Ureter (tissue), 1 donor: Measurements from ENCODE around the gene DIP2C. TPM values are rescaled to one million over a fixed set of nuclear protein-coding genes. Genes with fewer than 3 reads are reported as not detected.

Experiments
- DNase-seq: peaks from one replicate; pipeline ENCODE4 v3.0.0-alpha.2; 2020; ENCODE audit warnings: low spot score
- total RNA-seq: library from RNA; stranded (reverse); gene quantifications from one replicate; pipeline ENCODE4 v1.2.4, GENCODE V29; 2023
- donor health status: DM: yes; HTN: yes; CAD: no.

The DIP2C gene
- total RNA-seq, 1 donor from 2014 or later: 26.8 TPM

DNA sequence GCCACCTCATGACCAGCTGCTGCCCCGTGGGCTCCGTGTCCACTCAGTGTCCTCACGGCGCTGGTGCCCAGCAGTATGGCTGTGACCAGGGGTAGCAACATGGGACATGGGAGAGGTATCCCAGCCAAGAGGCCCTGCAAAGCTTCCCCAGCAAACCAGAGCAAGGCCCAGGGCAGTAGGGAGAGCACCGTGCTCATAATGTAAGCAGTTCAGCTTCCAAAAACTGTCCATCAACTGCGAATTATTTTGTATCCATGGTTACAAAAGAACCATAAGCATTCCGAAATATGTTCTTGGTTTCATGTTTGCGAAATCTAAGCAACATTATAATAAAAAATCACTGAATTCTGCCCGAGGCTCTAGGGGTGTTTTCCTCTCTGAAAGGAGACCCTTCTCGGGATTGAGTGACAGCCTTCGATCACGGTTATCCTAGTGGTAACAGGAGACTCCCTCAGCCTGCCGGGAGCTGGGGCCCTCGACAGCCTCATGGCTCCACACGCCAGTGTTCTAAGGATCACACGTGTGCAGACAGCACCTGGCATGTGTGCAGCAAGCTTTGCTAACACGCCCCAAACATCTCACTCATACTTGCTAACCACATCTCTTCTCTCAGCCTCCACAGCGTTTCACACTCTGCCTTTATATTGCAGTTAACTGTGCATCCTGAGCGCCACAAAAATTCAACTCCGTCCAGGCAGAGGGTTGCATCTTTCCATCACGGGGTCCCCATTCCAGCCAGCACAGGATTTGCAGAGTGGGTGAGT, 117.6 kb downstream of the DIP2C start:
- no peak for DNase-seq

GRCh38 chr10:571166-571565, 118.3 kb downstream of the DIP2C start:
- no peak for DNase-seq

GRCh38 chr10:570628-571163, 118.8 kb downstream of the DIP2C start:
- DNase-seq: no peak

DNA sequence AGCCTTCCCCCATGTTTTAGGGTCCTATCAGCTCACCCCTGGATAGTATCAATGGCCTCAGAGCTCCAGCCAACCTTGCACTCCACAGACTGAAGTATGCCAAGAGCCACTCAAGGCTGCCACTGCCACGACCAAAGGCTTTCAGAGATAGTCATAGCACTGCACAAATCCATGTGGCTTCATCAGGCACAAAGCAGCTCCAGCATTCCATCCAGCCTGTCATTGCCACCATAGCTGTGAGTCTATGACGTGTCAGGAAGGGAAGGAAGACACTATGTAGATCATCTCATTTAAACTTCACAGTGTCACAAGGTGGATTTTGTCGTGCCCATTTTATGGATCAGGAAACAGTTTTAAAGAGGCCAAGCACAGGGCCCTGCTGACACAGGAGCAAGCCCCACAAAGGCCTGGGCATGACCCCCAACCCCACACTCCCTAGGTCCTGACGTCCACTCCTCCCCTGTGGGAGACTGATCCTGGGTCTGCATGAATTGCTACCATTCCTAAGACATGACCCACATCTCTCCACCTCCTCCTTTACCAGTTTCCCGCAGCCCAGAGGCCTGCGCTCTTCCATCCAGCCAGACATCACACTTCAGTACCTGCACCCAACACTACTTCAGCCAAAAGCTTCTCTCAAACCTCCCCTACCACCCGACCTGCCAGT, 119.4 kb downstream of the DIP2C start:
- no peak for DNase-seq

GRCh38 chr10:568848-569247, 120.6 kb downstream of the DIP2C start:
- DNase-seq: no peak

DNA sequence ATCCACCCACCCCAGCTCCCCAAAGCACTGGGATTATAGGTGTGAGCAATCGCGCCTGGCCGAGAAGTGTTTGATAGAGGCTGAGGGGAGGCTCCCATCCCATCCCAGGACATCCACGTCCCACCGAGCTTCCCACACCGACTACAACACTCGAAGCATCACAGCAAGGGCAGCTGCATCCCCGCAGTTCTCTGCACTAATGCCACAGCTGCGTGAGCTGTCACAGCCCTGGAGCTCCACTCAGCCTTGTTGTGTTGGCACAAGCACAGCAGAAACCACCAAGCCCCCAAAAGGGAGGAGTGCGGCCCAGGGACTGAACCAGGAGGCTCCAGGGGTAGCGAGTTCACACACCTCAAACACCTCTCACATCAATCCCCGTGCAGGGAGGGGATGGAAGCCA, 121.6 kb downstream of the DIP2C start:
- DNase-seq: no peak

DNA sequence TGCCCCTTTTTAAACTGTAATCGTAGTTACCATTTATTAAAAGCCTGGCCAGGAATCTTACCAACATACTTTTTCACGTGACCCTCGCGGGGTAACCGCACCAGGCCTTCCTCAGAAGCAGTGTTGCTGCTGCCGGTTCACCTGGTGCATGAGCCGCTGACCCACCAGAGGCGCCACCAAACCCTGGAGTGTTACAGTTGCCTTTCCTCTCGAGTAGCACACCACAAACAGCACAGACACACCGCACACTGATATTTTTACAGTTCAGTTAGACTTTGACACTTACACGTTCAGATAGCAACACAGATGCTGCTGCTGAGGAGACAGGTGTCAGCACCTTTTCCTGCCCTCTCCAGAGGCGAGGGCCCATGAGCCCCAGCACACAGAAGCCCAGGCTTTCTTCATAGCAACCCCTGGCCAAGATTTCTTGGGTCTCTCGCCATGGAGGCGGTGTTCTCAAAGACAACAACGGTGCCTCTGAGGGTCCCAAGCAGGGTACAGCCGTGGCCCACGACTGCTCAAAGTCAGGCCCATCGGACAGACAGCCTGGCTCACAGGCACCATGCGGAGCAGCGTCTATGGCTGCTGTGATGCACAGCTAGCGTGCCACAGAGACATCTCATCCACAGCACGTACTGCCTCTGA, 123.1 kb downstream of the DIP2C start:
- DNase-seq: no peak

- DNase-seq: no peak
Observed at GRCh38 chr10:565676-566075, 123.8 kb downstream of the DIP2C start.

GRCh38 chr10:565146-565545, 124.3 kb downstream of the DIP2C start:
- no peak for DNase-seq

DNA sequence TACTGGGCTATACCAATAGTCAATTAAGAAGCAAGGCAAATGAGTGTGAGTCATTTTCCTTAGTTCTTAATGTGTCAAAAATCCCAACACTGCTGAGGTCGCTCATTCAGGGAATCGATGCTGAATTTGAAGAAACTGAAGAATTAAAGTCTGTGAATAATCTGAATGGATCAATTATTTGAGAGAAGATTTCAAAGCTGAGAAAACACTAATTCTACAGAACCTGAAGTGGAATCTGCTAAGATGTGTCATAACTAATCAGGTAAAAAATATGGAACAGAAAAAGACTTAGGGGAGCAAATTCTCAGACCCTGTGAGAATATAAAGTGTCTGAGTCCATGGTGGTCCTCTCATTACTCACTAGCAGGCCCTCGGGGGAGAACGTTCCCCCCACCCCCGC, 125.6 kb downstream of the DIP2C start:
- DNase-seq: no peak

GRCh38 chr10:562142-562541, 127.3 kb downstream of the DIP2C start:
- DNase-seq: no peak

DNA sequence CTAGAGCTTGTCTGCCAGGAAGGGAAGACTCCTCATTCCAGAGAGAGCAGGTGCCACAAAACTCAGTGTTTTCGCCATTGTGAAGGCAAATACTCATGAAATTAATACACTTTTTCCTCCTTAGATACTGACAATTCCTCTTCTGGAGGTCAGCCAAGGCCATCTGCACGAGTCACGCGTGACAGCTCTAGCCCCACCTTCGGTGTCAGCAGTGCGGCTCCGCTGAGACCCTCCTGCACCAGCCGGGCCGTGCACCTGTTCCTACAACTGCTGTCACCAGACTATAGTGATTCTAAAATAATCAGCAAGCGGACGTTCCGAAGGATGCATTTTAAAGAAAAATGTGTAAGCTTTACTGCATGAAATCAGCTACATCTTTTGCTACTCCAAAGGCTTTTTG, 127.7 kb downstream of the DIP2C start:
- no peak for DNase-seq

DNA sequence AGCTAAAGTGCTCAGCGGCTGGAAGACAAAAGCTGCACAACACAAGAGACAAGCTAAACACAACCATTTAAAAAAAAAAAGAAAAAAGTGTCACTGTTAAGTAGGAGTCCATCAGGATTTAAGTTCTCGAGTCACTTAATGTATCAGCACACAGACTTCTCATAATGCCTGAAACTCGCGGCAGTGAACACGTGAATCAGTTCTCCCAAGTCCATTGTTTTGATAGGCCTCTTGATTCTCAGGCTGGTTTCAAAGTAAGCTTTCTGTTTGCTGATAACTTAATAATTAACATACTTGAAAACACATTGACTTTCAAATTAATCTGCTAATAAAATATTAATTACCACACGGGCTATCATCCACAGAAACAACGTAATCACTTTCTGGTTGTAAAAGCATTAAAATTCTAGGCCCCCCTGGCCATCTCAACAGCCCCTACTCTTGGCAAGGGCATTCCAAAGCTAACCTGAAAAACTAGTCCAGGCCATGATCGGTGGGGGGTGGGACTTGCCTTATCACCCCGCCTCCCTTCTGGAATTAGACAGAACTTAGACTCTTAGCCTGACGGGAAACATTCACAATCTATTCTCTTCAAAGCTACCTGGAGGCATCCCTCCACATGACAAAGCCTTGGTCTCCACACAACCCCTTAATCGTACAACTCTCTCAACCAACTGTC, 129.0 kb downstream of the DIP2C start:
- no peak for DNase-seq

DNA sequence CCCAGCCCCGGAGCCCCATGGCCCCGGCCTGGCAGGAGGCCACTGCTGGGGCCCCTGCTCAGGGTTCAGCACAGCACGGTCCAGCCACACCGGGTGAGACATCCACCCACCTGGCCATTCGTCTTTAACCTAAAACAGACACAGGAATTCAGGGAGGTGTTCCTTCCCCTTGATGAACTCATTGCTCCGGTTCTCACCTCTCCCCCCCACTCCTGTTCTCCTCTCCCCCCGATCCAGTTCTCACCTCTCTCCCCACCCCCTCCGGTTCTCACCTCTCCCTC, 129.8 kb downstream of the DIP2C start:
- DNase-seq: no peak

GRCh38 chr10:558891-559766, 130.3 kb downstream of the DIP2C start:
- no peak for DNase-seq

DNA sequence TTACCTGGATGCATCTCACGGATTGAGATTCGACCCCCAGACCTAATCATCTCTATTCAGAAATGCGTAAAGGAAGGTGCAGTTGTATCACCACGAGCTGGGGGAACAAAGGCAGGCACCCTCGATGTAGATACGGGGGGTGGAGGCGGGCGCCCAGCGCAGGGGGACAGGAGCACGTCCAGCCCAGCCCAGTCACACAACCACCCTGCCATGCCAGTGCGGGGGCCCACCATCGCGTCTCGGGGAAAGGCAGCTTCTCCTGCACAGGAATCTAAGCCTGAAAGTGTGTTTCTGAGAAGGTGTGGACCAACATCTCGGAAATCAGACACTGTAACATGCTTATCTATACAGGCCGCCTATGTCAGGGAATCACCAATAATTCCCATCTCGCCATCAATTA, 131.1 kb downstream of the DIP2C start:
- no peak for DNase-seq

GRCh38 chr10:557792-558328, 131.6 kb downstream of the DIP2C start:
- no peak for DNase-seq

GRCh38 chr10:556971-557637, 132.4 kb downstream of the DIP2C start:
- no peak for DNase-seq

DNA sequence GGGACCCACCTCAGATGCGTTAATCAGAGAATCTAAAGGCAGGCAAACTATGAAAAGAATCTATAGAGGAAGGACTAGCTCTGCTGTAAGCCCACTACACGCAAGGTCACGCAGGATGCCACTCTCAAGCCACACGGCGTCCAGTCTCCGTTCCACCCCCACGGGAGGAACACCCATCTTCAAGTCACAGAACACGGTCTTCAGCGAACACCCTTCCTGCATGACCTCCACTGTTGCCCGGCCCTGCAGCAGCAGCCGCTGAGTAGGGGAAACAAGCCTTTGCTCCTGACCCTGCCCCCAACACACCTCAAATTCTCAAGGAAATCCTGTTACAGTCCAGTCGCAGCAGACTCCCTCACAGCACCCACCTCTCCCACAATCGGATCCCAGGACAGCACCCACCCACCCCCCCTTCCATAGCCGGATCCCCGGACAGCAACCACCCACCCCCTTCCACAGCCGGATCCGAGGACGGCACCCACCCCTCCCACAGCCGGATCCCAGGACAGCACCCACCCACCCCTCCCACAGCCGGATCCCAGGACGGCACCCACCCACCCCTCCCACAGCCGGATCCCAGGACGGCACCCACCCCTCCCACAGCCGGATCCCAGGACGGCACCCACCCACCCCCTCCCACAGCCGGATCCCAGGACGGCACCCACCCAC, 133.7 kb downstream of the DIP2C start:
- DNase-seq: no peak

DNA sequence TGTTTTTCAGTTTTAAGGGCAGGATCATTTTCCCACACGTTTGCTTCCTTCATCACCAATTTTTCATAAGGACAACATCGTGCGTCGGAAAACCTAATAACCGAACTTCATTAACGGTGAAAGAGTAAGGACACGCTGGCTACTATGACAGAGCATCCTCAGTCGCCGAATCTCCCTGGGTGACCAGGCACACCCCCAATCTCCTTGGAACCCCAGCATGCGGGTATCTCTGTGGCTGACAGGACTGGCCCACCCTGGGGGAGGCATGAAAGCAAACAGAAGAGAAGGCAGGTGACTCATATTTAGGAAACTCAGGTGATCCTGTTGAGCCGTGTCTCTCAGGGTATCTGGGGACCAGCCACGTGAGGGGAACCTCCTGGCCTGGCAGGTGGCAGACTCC, 134.2 kb downstream of the DIP2C start:
- DNase-seq: no peak
